Measurements from ENCODE around the gene RPL19. TPM values are rescaled to one million over a fixed set of nuclear protein-coding genes. Genes with fewer than 3 reads are reported as not detected.

Gene RPL19
- total RNA-seq, 1 experiment from 2014 or later, result 2,044 TPM

DNA sequence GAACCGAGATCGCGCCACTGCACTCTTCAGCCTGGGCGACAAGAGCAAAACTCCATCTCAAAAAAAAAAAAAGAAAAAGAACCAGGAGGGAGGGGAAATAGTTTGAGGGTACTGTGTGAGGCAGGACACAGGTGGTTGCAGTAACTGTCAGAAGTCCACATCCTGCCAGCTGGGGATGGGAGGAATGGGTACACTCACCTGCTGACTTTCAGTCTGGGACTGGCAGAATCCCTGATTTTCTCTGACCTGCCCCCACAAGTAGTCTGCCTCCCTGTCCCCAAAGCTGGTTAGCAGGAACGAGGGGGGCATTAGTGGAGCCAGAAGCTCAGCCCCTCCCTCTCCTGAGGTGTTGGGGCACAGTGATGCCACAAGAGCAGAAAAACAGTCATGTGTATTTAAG lies 27.0 kb upstream of the RPL19 start:
- no peak for DNase-seq (ENCODE audit: low read depth)

DNA sequence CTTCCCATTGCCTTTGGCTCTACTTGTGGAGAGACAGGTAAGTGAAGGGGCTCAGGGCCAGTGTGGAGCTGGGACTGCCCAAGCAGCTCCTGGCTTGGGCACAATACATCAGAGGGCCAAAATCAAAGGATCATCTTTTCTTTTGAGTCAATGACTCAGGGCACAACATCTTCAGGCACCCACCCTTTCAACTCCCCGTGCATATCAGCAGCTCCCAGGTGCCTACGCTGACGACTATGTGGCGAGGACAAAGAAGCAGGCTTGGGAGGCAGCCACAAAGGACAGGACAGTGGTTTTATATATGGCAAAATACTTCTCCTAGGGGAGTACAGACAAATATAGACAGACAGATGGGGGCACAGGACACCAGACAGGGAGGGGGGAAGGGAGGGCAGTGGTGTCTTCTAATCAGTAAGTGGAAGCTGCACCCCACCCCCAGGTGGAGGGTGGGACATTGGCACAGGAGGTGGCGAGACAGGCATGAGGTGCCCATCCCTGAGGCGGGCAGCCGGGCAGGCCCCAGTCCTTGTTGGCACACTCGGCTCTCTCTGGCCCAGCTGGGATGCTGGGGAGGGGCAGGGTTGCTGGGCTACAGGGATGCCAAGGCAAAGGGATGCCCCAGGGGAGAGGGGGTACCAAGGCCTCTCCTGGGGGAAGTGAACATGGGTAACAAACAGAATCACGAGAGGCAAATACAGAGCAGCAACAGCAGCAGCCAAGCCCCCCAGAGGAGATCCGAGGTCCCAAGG lies 26.4 kb upstream of the RPL19 start:
- DNase-seq (ENCODE audit: low read depth), result no peak

DNA sequence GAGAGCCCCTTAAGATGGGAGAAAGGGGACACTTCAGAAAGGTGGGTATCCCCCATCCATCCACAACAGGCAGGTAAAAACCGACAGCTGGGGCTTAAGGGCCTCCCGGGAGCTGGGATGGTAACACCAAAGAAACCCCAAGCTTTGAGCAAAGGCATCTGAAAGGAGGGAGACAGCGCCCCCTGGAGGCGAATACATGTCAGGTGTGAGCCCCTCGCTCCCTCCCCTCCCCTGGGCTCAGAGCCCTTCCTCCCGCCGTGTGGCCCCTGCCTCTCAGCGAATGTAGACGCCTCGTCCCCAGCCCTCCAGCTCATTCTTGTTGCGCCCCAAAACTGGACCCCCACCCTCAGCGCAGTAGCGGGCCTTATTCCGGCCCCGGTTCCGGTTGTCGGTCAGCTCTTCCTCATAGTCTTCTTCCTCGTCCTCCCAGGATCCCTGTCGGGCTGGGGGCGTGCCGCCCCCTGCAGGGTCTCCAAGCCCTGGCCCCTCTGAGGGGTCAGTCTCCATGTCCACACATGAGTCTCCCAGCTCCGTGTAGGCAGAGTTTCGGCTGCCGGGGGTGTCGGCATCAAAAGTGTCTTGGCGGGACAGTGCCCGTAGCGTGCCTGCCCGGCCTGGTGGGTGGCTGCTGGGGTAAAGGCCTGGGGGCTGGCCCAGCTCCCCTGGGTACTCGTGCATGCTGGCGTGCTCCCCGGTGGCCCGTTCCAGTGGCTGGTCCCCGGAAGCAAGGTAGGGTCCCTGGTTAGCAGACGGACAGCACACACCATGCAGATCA lies 25.0 kb upstream of the RPL19 start:
- peak; percentile 33 for DNase-seq (ENCODE audit: low read depth)

DNA sequence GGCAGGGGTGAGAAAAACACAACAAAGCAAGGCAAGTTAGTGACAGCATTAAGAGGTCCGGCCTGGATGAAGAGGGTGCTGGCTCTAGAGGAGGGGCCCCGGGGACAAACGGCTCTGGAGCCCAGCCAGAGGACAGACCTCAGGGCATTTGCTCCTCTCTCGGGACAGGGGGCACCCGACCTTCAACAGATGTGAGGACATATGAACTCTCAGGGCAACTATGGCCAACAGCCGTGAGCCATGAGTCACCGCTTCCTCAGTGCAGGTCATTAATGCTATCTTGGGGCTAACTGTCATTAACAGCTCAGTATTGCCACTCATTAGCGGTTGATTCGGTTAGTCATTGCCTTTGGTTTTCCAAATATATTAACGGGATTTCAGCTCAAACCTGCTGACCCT lies 24.4 kb upstream of the RPL19 start:
- DNase-seq (ENCODE audit: low read depth), result peak; percentile 73

DNA sequence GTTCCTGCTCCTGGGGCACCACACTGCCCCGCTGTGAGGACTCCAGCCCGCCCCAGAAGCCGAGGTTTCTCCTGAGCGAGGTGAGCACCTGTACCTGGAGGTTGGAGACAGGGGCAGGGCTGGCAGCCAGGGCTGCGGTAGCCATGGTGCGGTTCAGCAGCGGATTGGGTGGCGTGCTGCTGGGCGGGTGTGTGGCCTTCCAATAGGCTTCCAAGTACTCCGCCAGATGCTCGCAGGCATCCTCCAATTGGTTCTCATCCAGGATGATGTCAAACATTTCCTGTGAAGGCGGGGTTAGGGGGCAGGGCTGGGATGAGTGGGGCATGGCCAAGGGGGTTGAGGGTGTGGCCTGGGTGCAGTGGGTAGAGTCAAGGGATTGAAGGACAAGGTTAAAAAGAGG lies 22.8 kb upstream of the RPL19 start:
- no peak for DNase-seq (ENCODE audit: low read depth)

DNA sequence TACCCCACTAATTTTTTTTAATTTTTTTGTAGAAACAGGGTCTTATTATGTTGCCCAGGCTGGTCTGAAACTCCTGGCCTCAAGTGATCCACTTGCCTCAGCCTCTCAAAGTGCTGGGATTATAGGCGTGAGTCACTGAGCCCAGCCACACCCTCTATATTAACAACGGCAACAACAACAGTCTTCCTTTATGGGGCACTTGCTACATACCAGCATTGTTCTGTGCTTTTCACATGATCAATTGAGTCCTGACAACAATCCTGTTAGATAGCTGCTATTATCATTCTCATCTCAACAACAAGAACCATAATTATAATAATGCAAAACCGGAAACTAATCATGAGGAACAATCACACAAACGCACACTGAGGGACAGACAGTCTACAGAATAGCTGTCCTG lies 21.5 kb upstream of the RPL19 start:
- no peak for DNase-seq (ENCODE audit: low read depth)

DNA sequence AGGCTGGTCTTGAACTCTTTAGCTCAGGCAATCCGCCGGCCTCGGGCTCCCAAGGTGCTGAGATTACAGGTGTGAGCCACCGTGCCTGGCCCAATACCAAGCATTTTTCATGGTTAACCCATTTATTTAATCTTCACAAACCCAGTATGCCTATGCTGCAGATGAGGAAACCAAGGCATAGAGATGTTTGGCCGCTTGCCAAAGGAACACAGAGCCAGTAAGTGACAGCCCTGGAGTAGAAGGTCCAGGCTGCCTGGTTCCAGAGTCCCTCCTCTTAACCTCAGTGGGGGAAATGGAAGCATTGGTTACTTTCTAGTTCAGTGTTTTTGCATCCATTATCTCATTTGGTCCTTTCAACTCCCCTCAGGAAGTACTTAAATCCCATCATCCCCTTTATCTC lies 18.8 kb upstream of the RPL19 start:
- no peak for DNase-seq (ENCODE audit: low read depth)

DNA sequence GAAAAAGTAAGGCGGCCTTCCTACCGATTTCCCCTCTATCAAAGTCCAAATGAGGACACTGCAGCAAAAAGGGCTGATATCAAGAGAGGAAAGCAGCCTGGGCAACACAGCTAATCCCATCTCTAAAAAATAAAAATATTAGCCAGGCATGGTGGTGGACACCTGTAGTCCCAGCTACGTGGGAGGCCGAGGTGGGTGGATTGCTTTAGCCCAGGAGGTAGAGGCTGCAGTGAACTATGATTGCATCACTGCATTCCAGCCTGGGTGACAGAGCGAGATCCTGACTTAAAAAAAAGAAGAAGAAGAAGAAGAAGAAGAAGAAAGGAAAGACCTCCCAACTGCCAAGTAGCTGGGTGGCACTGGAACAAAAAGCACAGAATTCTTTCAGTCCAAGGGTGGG lies 17.0 kb upstream of the RPL19 start:
- DNase-seq (ENCODE audit: low read depth), result no peak

DNA sequence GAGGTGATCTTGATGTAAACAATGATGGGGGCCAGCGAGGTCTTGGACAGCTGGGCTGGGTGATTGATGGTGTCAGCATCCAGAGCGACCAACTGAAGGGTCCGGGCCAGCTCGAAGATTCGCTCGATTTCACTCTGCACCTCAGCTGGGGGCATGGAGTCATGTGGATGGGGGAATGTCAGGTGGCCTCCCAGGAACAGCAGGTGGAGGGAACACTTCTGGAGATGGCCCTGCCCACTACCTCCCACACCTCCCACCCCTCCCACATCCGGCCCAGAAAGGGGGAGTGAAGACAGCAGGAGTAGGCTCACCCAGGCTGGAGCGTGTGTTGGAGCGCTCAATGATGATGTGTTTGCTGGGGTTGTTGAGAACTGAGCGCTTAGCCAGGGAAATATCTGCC lies 16.4 kb upstream of the RPL19 start:
- DNase-seq (ENCODE audit: low read depth), result no peak

DNA sequence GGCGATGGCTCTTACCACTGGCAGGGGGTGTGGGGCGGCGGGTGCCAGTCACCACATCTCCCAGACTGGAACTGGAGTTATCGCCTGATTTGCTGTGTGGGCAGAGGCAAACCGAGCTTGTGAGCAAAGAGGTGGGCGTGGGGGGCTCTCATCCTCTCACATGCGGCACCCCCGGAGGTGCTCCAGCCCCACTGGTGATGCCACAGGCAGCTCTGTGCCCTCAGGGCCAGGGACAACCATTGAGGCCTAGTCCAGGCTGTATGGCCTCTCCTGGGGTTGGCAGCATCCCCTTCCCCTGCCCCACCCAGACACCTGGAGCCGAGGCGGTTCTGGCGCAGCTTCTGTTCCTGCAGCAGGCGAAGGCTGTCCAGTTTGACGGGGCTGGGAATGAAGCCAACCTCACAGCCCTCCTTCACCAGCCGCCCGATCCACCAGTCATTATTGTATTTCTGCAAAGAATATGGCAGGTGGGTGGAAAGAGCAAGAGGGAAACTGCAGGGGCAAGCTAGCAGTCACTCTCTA lies 13.5 kb upstream of the RPL19 start:
- DNase-seq (ENCODE audit: low read depth), result no peak

DNA sequence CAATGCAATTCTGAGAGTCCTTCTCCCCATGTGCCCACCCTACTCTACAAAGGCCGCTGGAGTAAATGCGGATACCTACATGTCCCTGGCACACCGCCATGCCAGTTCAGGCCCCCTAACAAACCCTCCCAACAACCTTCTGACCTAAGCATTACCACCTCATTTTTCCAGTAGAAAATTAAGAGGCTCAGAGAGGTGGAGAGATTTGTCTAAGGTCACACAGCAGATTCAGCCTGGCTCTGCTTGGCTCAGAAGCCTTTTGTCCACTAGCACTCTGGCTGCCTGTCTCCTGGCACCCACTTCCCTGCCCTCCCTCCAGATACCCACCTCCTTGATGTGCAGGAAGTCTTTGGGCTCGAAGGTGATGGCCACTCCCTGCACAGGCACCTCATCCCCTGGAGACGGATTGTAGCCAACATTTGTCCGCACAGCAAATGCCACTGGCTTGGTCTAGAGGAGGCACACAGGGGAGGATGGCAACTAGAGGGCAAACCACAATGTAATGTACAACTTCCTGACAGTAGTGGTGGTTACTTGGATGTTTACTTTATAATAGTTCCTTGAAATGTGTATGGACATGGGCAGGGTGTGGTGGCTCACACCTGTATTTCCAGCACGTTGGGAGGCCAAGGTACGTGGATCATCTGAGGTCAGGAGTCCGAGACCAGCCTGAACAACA lies 12.8 kb upstream of the RPL19 start:
- DNase-seq (ENCODE audit: low read depth), result no peak

DNA sequence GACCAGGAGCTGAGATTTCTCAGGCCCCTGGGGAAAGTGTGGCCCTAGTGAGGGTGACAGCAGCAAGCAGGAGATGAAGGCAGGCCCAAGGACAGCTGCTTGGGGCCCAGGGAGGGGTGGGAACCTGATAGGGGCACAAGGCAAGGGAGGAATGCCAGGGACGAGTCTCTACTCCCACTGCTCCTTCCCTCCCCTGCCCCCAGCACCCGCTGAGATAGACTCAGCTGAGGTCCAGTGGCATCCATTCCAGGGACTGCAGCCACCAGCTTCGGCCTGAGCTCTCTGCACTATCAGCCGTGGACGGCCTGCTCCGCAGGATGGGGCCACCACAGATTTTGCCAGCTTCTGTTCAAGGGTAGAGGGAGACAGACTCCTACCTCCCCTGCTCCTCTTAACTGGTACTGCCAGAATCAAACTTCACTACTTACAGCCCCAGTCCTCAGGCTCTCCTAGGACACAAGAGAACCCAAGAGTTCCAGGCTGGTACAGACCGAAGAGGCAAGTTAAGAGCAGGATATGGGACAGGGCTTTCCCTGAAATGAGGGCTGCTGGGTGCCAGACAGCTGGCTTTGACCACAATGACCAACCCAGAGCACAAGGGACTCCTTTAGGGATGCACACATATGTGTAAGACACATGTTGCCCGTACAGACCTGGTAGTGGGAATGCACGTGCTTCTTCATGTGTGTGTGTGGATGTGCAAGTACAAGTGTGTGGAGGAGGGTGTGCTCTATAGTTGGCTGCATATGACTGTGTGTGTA lies 8.2 kb upstream of the RPL19 start:
- DNase-seq (ENCODE audit: low read depth), result no peak

DNA sequence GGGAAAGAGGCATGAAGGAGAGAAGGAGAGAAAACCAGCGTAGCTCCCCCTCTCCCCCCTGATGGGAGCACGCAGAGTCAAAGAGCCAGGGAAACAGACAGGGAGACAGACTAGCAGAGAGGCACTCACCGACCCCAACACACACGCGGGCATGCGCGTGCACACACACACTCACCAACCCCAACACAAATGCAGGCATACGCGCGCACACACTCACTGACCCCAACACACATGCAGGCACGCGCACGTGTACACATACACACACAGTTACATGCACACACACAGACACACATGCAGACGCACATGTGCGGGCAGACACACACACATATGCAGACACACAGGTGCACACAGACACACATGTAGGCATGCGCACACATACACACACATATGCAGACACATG lies 7.2 kb upstream of the RPL19 start:
- no peak for DNase-seq (ENCODE audit: low read depth)

DNA sequence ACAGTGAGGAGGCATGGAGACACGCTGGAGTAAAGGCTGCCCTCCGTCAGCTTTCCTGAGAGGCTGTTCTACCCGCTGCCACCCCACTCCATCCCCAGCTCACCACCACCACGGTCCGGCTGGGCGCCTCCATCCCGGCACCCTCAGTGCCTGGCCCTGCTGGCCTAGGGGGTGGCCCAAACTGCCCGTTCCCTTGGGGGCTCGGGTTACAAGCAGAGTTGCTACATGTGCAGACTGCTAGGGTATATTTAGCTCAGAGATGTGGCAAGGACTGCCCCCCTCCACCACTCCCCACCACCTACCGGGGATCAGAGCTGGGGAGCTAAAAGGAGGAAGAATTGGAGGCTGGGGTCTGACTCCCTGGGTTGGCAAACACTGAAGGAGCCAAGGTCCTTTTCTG lies 6.7 kb upstream of the RPL19 start:
- DNase-seq (ENCODE audit: low read depth), result no peak

DNA sequence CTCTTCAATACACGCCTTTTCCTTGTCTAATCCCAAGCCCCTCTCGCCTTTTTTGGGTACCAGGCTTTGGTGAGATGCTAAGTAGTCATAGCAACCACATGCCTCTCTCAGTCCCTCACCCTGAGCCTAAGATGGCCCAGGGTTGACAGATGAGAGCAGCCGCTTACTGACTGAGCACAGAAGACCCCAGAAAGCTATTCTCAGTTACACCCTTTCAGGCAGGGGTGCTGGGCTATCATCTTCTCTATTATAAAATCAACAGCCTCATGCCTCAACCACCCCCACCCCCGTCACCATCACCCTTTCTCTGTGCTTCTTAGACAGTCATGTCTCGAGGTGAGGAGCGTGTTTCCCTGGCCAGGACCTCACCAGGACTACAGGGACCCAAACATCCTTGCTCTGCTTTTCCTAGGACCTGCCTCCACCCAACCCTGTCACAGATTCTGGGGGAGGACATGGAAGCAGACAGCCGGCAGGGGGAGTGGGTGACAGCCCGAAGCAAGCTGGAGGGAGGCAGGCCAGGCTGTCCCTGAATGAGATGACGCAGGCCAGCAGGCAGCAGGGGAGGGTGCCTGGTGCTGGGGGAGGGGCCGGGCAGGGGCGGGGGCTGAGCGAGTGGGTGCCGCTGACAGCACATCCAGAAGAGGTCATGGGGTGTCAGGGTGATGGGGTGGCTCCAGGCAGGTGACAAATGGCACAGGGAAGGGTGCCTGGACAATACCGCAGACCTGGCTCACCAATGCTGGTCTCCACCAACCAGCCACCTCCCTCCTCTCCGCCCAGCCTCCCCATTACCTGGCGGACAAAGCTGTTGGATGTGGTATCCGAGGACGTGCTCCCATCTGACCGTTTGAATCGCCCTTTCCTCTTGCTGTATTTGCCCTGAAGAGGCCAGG lies 5.7 kb upstream of the RPL19 start:
- no peak for DNase-seq (ENCODE audit: low read depth)

DNA sequence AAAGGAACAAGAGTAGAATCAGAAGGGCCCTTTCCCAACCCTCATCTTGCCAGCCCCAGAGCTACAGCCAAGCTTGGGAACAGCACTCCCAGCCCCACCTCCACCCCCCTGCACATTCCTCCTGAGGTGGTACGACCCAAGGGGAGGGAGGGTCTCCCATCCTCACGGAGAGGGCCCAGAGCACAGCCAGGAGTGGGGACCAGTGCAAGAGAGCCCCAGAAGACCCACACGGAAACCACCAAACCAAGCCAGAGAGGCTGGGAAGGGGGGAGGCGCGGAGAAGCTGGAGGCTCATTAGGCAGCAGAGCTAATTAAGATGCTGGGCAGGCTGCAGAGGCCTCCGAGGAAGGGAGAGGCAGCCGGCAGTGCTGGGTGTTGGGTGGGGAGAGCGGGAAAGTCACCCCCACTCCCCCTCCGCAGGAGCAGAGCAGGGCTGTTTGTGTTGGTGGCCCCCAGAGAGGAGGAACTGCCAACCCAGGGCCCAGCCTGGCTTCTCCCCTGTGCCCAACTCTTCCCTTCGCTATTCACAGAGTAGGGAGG lies 5.0 kb upstream of the RPL19 start:
- DNase-seq (ENCODE audit: low read depth), result no peak

DNA sequence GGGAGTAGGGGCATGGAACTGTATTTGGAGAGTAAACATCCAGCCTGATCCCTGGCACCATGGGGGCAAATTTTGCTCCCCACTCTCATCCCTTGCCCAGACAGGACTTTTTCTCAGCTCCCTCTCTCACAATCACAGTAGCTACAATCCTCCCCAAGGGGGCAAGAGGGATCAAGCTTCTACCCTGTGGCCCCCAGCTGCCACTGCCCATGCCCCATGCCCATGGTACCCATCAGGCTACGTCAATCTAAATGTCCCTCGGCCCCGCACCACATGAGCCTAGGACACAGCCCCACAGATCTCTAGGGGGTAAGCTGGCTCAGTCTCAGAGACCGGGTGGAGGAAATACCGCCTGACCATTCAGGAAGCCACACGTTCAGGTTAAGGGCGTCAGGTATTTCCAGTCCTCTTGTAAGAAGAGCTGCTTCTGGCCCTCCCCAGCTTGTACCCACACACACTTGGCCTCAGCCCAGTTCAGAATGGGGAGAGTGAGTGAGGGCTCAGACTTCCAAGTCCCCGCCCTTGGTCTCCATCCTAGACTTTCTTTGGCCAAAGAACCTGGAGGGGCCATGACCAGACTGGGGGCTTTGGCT lies 4.4 kb upstream of the RPL19 start:
- no peak for DNase-seq (ENCODE audit: low read depth)

DNA sequence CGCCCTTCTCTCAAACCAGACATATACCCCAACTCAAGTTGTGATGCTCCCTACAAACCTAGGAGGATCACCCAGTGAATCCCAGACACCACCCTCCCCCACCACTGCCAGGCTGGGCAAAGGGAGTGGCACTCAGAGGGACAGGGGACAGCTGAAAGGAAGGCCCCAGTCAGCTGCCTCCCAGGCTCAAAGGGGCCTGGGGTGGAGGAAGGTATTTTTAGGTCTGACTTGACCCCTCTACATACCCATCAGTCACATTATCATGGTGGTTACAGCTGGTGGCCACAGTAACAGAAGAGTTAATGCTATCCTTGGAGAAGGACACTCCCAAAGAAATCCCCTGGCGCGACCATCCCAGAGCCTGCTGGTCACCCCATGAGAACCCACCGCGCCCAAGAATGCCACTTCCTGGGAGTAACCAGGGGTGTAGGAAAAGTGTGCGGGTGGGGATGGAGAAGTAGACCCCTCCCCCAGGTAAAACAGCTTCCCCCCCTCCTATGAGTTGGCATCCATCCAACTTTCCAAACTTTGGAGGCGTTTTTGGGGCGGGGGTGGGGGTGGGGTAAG lies 3.8 kb upstream of the RPL19 start:
- no peak for DNase-seq (ENCODE audit: low read depth)

DNA sequence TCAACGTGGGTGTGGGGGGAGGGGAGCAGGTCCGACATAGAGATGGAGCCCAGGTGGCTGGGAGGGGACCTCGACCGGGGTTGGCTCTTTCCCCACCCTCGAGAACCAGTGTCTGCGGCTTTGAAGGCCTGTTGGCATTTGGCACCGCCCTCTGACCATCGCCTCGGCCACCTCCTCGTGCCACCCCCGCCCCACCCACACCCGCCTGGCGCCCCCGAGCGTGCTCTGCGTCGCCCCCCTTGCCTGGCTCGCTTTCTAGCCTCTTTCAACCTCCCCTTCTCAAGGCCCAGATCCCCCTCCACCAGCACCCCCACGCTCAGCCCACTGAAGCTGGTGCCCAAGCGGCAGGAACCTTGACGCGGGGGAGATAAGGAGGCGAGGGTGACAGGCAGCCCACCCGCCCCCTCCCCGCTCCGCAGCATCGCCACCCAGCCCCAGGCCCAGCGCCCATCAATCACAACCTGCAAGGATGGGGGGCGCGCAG lies 3.2 kb upstream of the RPL19 start:
- DNase-seq (ENCODE audit: low read depth), result peak; percentile 58
